Measurements from ENCODE around the gene FAM149A. TPM values are rescaled to one million over a fixed set of nuclear protein-coding genes. Genes with fewer than 3 reads are reported as not detected.

Gene FAM149A
- total RNA-seq, 1 donor from 2014 or later, result 9.8 TPM

DNA sequence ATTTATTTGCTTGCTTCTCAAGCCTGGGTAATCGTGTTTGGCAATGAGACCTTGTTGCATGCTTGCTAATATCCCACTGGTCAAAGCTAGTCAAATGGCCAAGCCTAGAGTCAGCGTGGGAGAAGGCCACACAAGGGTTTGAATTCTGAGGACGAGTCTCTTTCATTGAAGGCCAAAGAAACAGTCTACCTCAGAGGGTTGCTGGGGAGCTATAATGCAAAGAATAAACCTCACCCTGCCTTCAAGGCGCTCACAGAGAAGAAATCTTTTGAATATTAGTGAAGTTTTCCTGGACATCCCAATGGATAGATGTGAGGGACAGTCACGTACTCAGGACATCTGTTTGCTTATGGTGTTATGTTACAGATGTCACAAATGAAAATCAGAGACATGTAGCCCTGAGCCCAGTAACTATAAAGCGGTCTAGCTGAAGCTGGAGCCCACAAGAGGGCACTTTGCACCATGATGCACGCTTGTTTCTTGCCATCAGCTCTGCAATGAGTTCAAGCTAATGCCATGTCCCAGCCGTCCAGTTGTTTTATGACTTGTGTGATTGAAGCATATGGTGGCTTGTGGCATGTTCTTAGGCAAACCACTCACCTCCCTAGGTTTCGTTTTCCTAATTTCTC lies 36.6 kb upstream of the FAM149A start:
- peak overlapping the region; percentile 71 for H3K27ac ChIP-seq
- peaks cover 10% of the 10 kb centered on the region for H3K4me1 ChIP-seq
- TF ChIP-seq POLR2AphosphoS5 (IDR thresholded peaks at IDR 0.05; ENCODE audit: insufficient read depth in 1 of 2, low read depth in 1 of 2) (no peak), POLR2A (IDR thresholded peaks at IDR 0.05) (no peak)
- TF ChIP-seq, protein P1, sequence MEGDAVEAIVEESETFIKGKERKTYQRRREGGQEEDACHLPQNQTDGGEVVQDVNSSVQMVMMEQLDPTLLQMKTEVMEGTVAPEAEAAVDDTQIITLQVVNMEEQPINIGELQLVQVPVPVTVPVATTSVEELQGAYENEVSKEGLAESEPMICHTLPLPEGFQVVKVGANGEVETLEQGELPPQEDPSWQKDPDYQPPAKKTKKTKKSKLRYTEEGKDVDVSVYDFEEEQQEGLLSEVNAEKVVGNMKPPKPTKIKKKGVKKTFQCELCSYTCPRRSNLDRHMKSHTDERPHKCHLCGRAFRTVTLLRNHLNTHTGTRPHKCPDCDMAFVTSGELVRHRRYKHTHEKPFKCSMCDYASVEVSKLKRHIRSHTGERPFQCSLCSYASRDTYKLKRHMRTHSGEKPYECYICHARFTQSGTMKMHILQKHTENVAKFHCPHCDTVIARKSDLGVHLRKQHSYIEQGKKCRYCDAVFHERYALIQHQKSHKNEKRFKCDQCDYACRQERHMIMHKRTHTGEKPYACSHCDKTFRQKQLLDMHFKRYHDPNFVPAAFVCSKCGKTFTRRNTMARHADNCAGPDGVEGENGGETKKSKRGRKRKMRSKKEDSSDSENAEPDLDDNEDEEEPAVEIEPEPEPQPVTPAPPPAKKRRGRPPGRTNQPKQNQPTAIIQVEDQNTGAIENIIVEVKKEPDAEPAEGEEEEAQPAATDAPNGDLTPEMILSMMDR (IDR thresholded peaks at IDR 0.05), result peak; percentile 34 to 46 (median 40)
- H3K4me3 ChIP-seq, result peak overlapping the region; percentile 47 to 56
- H3K27me3 ChIP-seq, result no peaks in the 10 kb centered on the region
- intact Hi-C loops (cut with DNase I), result no loop called here
- H3K9me3 ChIP-seq, result no peaks in the 10 kb centered on the region
- DNase-seq (ENCODE audit: extremely low spot score in 2 of 2), result no peak
- H3K36me3 ChIP-seq, result no peaks in the 10 kb centered on the region

DNA sequence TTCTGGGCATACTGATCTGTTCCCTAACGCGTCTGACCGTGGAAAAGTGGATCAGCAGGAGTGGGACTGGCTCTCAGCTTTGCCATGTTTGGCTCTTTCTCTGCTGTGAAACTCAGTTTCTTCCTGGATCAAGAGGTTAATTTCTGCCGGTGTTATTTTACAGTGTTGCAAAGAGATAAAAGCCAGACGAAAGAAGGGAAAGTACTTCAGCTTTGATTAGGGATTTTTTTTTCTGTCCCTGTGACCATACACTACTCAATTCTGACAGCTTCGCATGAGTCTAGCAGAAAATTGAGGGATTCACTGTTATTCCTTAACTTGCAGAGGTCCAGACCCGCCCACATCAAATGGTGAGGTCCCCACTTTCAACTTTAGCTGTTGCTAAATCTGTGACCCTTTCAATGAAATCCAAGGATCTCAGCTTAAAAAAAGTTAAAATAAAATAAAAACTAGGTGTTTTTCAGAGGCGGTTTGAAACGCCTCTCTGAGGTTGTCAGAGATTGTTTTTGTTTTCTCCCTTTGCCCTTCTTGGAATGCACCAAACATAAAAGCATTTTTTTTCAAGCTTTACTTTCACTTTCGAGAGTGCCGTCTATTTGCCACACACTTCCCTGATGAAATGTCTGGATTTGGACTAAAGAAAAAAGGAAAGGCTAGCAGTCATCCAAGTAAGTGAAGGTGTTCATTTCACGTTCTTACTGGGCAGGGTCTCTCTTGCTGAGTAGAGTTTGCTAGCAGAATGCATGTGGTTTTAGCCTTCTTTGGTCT lies 35.7 kb upstream of the FAM149A start, which contains the start of gene TLR3:
TLR3 (plus strand) TSS at position 576 of the 768 bp plus-strand sequence. CDS start 7,464 bp downstream, outside the sequence.
- Histone ChIP-seq H3K4me3 (peak within 1 kb of the TSS; percentile 47 to 56), H3K27ac (peak within 1 kb of the TSS; percentile 71), H3K4me1 (peaks cover 10% of the 10 kb centered on the region), H3K36me3 (no peaks in the 10 kb centered on the region), H3K27me3 (no peaks in the 10 kb centered on the region), H3K9me3 (no peaks in the 10 kb centered on the region)
- TF ChIP-seq POLR2A (IDR thresholded peaks at IDR 0.05) (no peak), POLR2AphosphoS5 (IDR thresholded peaks at IDR 0.05; ENCODE audit: insufficient read depth in 1 of 2, low read depth in 1 of 2) (peak in 1 of 2 donors; percentile 9)
- intact Hi-C loops (cut with DNase I), result no loop called here
- no peak for DNase-seq (ENCODE audit: extremely low spot score in 2 of 2)

DNA sequence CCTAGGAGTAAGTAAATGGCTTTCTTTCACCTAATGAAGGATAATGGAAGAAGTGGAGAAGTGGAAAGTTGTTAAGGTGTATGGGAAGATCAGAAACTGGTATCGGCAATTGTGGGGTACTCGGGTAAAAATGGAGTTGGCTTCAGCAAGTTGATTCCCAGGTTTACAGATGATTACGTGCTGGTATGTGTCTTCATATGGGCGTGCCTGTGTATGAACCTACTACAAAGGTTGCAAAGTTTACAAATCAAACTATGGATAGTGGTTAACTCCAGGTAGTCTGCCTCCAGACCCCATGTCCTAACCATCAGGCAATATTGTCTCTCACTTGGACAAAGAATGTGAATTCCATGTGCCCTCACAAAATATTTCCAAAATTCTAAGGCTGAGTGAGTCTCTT lies 34.8 kb upstream of the FAM149A start:
- intact Hi-C loops (cut with DNase I), result loop anchor here (10.0 kb wide), 1 partner anchor 65 kb away; no protein-coding TSS in a partner anchor
- Histone ChIP-seq H3K4me1 (peaks cover 10% of the 10 kb centered on the region), H3K27ac (no peak overlapping the region)

DNA sequence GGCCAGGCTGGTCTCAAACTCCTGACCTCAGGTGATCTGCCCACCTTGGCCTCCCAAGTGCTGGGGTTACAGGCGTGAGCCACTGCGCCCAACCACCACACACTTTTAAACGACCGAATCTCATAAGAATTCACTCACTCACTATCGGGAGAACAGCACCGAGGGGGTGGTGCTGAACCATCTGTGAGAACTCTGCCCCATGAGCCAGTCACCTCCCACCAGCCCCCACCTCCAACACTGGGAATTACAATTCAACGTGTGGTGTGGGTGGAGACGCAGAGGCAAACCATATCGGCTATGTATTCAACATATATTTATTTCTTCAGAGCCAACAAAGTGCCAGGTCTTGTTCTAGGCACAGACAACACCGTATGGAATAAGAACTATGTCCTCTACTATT lies 32.0 kb upstream of the FAM149A start:
- Histone ChIP-seq H3K36me3 (no peaks in the 10 kb centered on the region), H3K9me3 (no peaks in the 10 kb centered on the region), H3K4me3 (no peak overlapping the region), H3K27ac (no peak overlapping the region), H3K27me3 (no peaks in the 10 kb centered on the region), H3K4me1 (peaks cover 10% of the 10 kb centered on the region)
- peak in 1 of 2 donors; percentile 32 for DNase-seq (ENCODE audit: extremely low spot score in 2 of 2)
- intact Hi-C loops (cut with DNase I), result loop anchor here (10.0 kb wide), 1 partner anchor 62 kb away; no protein-coding TSS in a partner anchor
- TF ChIP-seq POLR2AphosphoS5 (IDR thresholded peaks at IDR 0.05; ENCODE audit: insufficient read depth in 1 of 2, low read depth in 1 of 2) (no peak), POLR2A (IDR thresholded peaks at IDR 0.05) (no peak)
- TF ChIP-seq, protein P1 (IDR thresholded peaks at IDR 0.05), result no peak

More for the DNA sequence above, 34.8 kb upstream of the FAM149A start:
- Histone ChIP-seq H3K36me3 (no peaks in the 10 kb centered on the region), H3K9me3 (no peaks in the 10 kb centered on the region), H3K4me3 (peak overlapping the region; percentile 47 to 56), H3K27me3 (no peaks in the 10 kb centered on the region)
- TF ChIP-seq, protein P1 (IDR thresholded peaks at IDR 0.05), result no peak
- no peak for TF ChIP-seq POLR2A (IDR thresholded peaks at IDR 0.05)
- TF ChIP-seq POLR2AphosphoS5 (IDR thresholded peaks at IDR 0.05; ENCODE audit: insufficient read depth in 1 of 2, low read depth in 1 of 2), result no peak
- DNase-seq (ENCODE audit: extremely low spot score in 2 of 2), result peak in 1 of 2 donors; percentile 71

DNA sequence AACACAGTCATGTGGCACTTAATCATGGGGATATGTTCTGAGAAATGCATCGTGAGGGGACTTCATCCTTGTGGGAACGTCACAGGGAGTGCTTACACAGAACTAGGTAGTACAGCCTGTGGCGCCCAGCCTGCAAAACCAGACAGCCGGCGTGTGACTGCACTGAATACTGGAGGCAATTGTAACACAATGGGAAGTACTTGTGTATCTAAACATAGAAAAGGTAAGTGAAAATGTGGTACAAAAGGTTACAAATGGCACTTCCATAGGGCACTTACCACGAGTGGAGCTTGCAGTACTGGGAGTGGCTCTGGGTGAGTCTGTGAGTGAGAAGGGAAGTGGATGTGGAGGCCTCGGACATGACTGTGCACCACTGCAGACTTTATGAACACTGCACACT lies 30.3 kb upstream of the FAM149A start:
- intact Hi-C loops (cut with DNase I), result loop anchor here (10.0 kb wide), 1 partner anchor 61 kb away; no protein-coding TSS in a partner anchor
- H3K27me3 ChIP-seq, result no peaks in the 10 kb centered on the region
- no peaks in the 10 kb centered on the region for H3K36me3 ChIP-seq
- peak in 1 of 2 donors; percentile 77 for DNase-seq (ENCODE audit: extremely low spot score in 2 of 2)
- H3K4me3 ChIP-seq, result no peak overlapping the region
- no peak overlapping the region for H3K27ac ChIP-seq
- H3K9me3 ChIP-seq, result no peaks in the 10 kb centered on the region
- H3K4me1 ChIP-seq, result peaks cover 10% of the 10 kb centered on the region
- TF ChIP-seq POLR2AphosphoS5 (IDR thresholded peaks at IDR 0.05; ENCODE audit: insufficient read depth in 1 of 2, low read depth in 1 of 2) (no peak), POLR2A (IDR thresholded peaks at IDR 0.05) (no peak)
- TF ChIP-seq, protein P1 (IDR thresholded peaks at IDR 0.05), result no peak
